GM21576 (cell line): ENCODE measurements around the gene FAM171A1.

Source experiments
- ATAC-seq: cut with Tn5 transposase; IDR thresholded peaks from one replicate; pipeline ENCODE4 v1.9.1; 2021; ENCODE audit warnings: mild to moderate bottlenecking, moderate library complexity; ENCODE audit not compliant: unreplicated experiment

The FAM171A1 gene

DNA sequence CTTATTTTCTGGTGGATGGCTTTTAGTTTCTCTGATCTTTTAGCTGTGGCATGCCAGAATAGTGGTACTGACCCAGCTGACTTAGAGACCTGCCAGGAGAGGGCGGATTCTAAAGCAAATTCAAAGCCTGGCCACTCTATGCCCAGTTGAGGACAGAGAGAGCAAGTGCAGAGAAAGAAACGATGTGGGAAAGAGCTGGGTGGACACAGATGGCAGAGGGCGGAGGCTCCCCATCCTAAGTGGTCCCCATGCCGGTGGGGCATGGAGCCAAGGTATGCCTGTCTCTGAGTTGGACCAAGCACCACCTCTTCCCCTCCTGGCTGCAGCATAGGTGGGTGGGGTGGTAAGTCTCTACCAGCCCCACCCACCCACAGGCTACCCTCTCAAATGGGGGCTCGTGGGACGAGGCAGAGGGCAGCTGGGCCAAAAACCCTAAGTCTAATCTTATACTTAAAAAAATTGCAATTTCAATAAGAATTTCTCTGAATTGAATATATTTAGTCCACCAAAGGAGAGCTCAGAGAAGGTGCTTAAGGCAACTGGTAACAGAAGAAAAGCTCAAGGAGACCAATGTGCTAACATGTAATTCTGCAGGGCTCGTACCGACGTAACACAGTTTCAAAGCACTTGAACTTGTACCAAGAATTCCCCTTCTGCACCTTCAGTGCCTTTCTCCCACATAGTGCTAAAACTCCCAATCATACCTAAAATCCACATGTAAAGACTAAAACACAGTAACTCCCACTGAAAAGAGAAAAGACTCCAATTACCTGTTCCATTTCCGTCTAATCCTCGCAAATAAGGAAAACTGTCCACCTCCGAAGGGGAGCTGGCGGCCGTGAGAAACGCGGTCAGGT is 116.9 kb downstream of the FAM171A1 start:
- no peak for ATAC-seq

DNA sequence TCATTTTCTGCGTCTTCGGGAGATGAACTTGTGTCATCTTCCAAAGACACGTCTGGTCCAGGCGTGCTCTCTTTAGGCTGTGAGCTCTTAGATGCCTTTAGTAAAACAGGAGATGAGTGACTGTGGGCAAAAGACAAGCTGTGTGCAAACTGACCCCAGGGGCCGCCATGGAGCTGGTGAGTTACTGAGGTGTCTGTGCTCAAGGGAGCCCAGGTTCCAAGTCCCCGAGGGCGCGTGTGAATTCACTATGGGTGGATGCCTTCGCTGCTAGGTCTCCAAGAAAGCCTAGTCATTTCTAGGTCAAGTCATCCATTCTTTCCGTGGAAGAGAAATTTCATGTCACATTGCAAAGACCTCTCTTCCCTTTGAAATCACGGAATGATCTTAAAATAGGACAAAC is 118.7 kb downstream of the FAM171A1 start:
- ATAC-seq = no peak

- ATAC-seq = no peak
These were observed 119.2 kb downstream of the FAM171A1 start for GRCh38 chr10:15251791-15252380.

DNA sequence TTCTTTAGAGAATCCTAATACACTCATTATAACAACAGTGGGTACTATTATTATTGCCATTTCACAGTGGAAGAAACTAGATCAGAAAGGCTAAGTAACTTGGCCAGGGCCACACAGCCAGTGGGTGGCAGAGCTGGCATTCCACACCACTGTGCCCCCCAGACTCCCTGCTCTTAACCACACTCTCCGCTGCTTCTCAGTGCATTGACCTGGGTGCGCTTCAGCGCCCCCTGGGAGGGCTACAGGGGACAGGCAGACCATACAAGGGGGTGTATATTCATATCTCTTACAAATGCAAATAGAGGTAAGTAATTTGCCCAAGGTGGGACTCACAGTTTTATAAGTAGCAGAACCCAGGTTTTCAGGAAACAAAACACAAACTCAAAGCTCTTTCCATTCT is 125.6 kb downstream of the FAM171A1 start:
- ATAC-seq = no peak

DNA sequence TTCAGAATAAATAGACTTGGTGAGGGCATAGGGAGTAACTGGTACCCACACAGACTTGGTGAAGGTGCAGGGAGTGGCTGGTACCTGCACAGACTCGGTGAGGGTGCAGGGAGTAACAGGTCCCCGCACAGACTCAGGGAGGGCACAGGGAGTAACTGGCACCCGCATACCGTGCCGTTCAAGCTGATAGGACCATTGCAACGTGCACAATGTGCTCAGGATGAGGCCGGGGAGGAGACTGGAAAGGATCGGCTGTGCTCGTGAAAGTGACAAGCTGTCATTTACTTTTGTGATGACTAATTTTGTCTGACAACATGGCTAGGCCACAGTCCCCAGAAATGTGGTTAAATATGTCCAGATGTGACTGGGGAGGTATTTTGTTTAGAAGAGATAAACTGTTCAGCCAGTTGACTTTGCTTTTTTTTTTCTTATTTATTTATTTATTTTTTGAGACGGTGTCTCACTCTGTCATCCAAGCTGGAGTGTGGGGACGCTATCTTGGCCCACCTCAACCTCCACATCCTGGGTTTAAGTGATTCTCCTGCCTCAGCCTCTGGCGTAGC is 126.4 kb downstream of the FAM171A1 start:
- ATAC-seq = no peak

GRCh38 chr10:15242261-15242840 is 128.7 kb downstream of the FAM171A1 start:
- no peak for ATAC-seq

GRCh38 chr10:15241306-15241705 is 129.8 kb downstream of the FAM171A1 start:
- ATAC-seq = no peak

- no peak for ATAC-seq
These were observed 132.3 kb downstream of the FAM171A1 start for GRCh38 chr10:15238555-15239335.

DNA sequence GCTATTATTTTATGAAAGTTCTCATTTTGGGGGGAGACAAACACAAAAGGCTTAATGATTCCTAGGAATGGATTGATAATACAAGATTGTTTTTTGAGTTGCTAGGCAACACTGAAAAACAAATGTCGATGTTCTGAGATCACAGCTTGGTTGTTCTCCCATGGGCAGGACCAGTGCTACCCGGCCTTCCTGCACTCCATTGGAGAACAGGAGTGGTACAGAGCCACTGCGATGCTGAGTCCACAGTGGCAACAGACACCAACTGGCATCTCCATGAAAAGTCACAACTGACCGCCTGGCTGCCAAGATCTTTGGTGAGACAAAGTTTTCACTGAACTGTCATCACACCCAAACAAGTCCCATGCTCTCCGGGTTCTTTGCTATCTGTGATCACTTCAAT is 133.7 kb downstream of the FAM171A1 start:
- no peak for ATAC-seq

DNA sequence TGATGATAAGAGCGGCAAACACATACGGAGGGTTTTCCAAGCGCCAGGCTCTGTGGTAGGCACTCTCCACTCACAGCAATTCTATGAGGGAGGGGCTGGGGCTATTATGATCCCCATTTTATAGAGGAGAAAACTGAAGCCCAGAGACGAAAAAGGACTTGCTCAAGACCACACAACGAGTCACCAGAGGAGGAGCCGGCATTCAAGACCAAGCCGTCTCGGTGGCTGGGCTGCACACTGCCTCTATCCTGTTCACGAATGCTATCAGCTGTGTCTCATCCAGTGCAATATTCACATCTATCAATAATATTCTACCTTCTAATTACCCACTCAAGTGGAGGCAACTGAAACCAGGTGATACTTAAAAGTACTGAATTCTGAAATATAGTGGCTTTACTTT is 134.7 kb downstream of the FAM171A1 start:
- ATAC-seq = no peak

DNA sequence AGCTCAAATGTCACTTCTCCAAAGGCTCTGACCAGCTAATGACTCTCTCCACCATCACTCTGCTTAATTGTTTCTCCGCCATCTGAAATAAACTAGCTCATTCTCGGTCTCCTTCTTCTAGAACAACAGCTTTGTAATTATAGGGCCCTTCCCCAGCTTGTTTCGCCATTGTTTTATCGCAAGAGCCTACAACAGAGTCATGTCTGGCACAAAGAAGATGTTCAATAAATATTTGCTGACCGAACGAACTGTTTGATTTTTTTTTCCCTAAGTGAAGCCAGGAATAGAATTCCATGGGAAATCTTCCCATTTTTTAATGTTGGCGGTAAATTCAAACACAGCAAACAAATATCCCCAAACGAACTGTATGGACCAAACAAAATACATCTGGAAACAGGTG is 138.8 kb downstream of the FAM171A1 start:
- ATAC-seq = no peak

DNA sequence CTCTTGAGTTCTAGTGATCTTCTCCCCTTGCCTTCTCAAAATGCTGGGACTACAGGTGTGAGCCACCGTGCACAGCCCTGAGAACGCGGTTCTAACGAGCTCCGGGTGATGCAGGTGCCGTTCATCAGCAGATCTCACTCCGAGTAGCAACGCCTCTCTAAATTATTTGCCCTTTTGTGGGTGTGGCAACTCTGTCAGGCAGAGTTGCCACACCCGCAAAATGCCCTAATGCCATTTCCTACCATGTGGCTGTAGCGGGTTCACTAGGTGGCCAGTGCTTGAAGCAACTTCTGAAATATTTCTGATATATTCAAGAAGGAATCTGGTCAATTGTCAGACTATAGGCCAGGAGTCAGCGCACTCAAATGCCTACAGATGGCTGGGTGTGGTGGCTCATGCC is 139.7 kb downstream of the FAM171A1 start:
- no peak for ATAC-seq

GRCh38 chr10:15230257-15230656 is 140.8 kb downstream of the FAM171A1 start:
- ATAC-seq = no peak

- no peak for ATAC-seq
These were observed 141.8 kb downstream of the FAM171A1 start for GRCh38 chr10:15229268-15229667.

DNA sequence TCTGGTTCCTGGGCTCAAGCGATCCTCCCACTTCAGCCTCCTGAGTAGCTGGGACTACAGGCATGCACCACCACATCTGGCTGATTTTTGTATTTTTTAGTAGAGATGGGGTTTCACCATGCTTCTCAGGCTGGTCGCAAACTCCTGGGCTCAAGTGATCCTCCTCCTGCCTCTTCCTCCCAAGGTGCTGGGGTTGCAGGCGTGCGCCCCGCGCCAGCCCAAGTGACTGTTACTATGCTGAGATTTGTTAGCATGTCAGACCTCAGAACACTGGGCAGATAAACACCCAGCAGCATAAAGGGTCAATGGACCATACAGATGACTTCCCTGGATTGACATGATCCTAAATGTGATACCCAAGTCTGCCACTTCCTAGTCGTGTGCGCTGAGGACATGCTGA is 142.7 kb downstream of the FAM171A1 start:
- ATAC-seq = no peak

DNA sequence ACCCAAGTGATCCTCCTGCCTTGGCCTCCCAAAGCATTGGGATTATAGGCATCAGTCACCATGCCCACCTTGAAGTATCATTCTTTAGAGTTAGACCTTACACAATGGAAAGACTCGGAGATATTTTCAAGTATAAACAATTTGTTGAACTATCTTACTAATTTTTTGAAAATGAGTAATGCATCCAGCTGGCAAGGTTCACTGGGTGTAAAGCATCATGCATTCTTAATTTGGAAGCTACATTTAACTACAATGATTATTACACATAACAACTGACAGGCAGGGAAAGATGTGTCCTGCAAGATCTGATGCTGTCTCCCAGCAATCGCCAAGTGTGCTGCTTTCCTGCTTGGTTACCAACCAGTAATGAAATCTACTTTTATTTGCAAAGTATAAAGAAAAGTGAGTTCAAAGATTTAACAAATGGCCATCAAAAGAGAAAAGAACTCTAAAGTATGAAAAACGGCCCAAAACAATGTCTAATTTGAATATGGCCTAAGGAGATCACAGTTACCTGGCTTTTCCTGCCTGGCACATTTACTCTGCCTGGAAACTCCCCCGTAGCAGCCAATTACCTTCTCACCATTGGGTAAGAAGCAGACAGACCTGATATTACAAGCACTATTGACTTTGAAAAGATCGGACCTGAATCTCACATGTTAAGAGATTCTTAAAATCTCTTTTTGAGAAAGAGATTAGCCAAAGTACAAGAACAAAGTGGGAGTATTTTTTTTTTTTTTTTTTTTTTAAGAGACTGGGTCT is 143.3 kb downstream of the FAM171A1 start:
- no peak for ATAC-seq

GRCh38 chr10:15225511-15225910 is 145.6 kb downstream of the FAM171A1 start:
- ATAC-seq = no peak

DNA sequence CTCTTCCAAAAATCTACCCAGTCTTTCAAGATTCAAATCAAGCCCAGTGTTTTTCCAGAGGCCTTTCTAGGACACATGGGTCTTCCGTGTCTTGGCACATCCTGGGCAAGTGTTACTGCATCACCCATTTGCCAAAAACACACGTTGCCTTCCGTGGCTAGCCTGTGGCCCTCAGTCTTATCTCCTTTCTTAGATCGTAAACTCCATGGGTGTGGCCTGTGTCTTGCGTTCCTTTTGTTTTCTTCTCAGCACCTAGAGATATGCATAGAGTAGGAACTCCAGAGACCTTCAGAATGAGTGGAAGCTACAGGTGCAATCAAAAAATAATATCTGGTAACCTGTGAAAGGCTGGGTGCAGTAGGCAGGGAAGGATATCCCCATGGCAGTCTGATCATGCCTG is 146.1 kb downstream of the FAM171A1 start:
- ATAC-seq = no peak

- no peak for ATAC-seq
These were observed 147.9 kb downstream of the FAM171A1 start for GRCh38 chr10:15223174-15223573.

DNA sequence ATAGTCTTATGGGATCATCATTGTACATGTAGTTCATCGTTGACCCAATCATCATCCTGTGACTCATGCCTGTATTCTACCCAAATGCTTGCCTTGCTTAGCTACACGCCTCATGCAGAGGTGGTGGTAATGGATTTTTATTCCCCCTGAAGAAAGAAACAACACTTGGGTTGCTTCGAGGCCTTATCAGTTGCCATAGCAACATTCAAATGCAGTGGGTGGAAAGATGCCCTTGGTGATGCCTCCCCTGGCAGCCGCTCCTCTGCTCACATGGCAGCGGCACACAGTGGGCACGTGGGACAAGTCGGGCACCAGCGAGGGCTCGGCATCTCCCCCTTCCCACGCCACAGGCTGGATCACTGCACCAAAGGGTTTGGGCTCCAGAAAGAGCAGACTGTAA is 148.6 kb downstream of the FAM171A1 start:
- ATAC-seq = no peak
